ENCODE results near the gene ALKBH5.

ALKBH5 gene

GRCh38 chr17:18183334-18184142 lies at the start of gene ALKBH5:
Gene ALKBH5, plus strand, starts transcription at chr17:18183828. Its CDS starts 416 bp downstream, at chr17:18184244.
- no peaks in the 10 kb centered on the region for H3K27me3 ChIP-seq
- peaks cover 20% of the 10 kb centered on the region for H3K36me3 ChIP-seq
- peaks cover 50% of the 10 kb centered on the region for H3K4me1 ChIP-seq
- H3K27ac ChIP-seq: peak within 1 kb of the TSS; percentile 97
- TF ChIP-seq Cebpa-rat (IDR thresholded peaks at IDR 0.05): no peak
- H3K9me3 ChIP-seq: no peaks in the 10 kb centered on the region
- H3K9ac ChIP-seq: peak within 1 kb of the TSS; percentile 95
- H3K4me3 ChIP-seq: peak within 1 kb of the TSS; percentile 86
- peak within 1 kb of the TSS; percentile 86 for H3K4me2 ChIP-seq
- peaks cover 47% of the 10 kb centered on the region for H4K20me1 ChIP-seq

- no peak overlapping the region for H3K27ac ChIP-seq
- no peaks in the 10 kb centered on the region for H4K20me1 ChIP-seq
- no peak overlapping the region for H3K4me2 ChIP-seq
- no peaks in the 10 kb centered on the region for H3K9me3 ChIP-seq
- H3K9ac ChIP-seq: no peak overlapping the region
- H3K4me3 ChIP-seq: no peak overlapping the region
- H3K4me1 ChIP-seq: peaks cover 6% of the 10 kb centered on the region; the same call in 1 of the 2 replicates
- no peak for TF ChIP-seq Cebpa-rat (IDR thresholded peaks at IDR 0.05)
- H3K36me3 ChIP-seq: no peaks in the 10 kb centered on the region
- no peaks in the 10 kb centered on the region for H3K27me3 ChIP-seq
Observed at GRCh38 chr17:18136357-18136756, 47.3 kb upstream of the ALKBH5 start.

- no peak for TF ChIP-seq Cebpa-rat (IDR thresholded peaks at IDR 0.05)
- no peak overlapping the region for H3K9ac ChIP-seq
- H3K27me3 ChIP-seq: no peaks in the 10 kb centered on the region
- H3K4me3 ChIP-seq: no peak overlapping the region
- no peak overlapping the region for H3K27ac ChIP-seq
- no peaks in the 10 kb centered on the region for H3K36me3 ChIP-seq
- no peaks in the 10 kb centered on the region for H3K4me1 ChIP-seq
- no peak overlapping the region for H3K4me2 ChIP-seq
- H3K9me3 ChIP-seq: no peaks in the 10 kb centered on the region
- H4K20me1 ChIP-seq: no peaks in the 10 kb centered on the region
Observed at GRCh38 chr17:18138065-18138749, 45.4 kb upstream of the ALKBH5 start.

- Histone ChIP-seq H3K9me3 (no peaks in the 10 kb centered on the region), H3K9ac (no peak overlapping the region), H3K36me3 (no peaks in the 10 kb centered on the region), H3K27me3 (no peaks in the 10 kb centered on the region), H3K4me3 (no peak overlapping the region), H3K4me2 (no peak overlapping the region), H3K27ac (no peak overlapping the region), H4K20me1 (no peaks in the 10 kb centered on the region), H3K4me1 (peaks cover 3% of the 10 kb centered on the region)
- TF ChIP-seq Cebpa-rat (IDR thresholded peaks at IDR 0.05): no peak
Observed at GRCh38 chr17:18139092-18139491, 44.5 kb upstream of the ALKBH5 start.

- Histone ChIP-seq H3K27ac (no peak overlapping the region), H4K20me1 (no peaks in the 10 kb centered on the region), H3K9ac (no peak overlapping the region), H3K27me3 (no peaks in the 10 kb centered on the region), H3K4me1 (peaks cover 7% of the 10 kb centered on the region), H3K4me3 (no peak overlapping the region), H3K9me3 (no peaks in the 10 kb centered on the region), H3K4me2 (no peak overlapping the region), H3K36me3 (no peaks in the 10 kb centered on the region)
- TF ChIP-seq Cebpa-rat (IDR thresholded peaks at IDR 0.05): no peak
Observed at GRCh38 chr17:18139498-18139897, 44.1 kb upstream of the ALKBH5 start.

- H4K20me1 ChIP-seq: no peaks in the 10 kb centered on the region
- TF ChIP-seq Cebpa-rat (IDR thresholded peaks at IDR 0.05): no peak
Observed at GRCh38 chr17:18139949-18140348, 43.7 kb upstream of the ALKBH5 start.

GRCh38 chr17:18140648-18141047 lies 43.0 kb upstream of the ALKBH5 start:
- no peak overlapping the region for H3K9ac ChIP-seq

More at GRCh38 chr17:18139949-18140348, 43.7 kb upstream of the ALKBH5 start:
- Histone ChIP-seq H3K36me3 (no peaks in the 10 kb centered on the region), H3K27ac (no peak overlapping the region), H3K9ac (no peak overlapping the region), H3K27me3 (no peaks in the 10 kb centered on the region), H3K4me3 (no peak overlapping the region), H3K4me1 (peaks cover 11% of the 10 kb centered on the region), H3K4me2 (no peak overlapping the region), H3K9me3 (no peaks in the 10 kb centered on the region)

GRCh38 chr17:18141210-18141803 lies 42.3 kb upstream of the ALKBH5 start:
- Histone ChIP-seq H3K4me2 (no peak overlapping the region), H3K27me3 (no peaks in the 10 kb centered on the region), H3K4me1 (peaks cover 13% of the 10 kb centered on the region), H3K36me3 (no peaks in the 10 kb centered on the region), H3K9me3 (no peaks in the 10 kb centered on the region), H3K27ac (no peak overlapping the region), H3K4me3 (no peak overlapping the region), H3K9ac (no peak overlapping the region), H4K20me1 (no peaks in the 10 kb centered on the region)
- TF ChIP-seq Cebpa-rat (IDR thresholded peaks at IDR 0.05): no peak

More at GRCh38 chr17:18140648-18141047, 43.0 kb upstream of the ALKBH5 start:
- H3K4me3 ChIP-seq: no peak overlapping the region
- H3K4me1 ChIP-seq: peaks cover 13% of the 10 kb centered on the region
- TF ChIP-seq Cebpa-rat (IDR thresholded peaks at IDR 0.05): no peak
- no peaks in the 10 kb centered on the region for H3K36me3 ChIP-seq
- no peaks in the 10 kb centered on the region for H3K9me3 ChIP-seq
- no peaks in the 10 kb centered on the region for H4K20me1 ChIP-seq
- no peak overlapping the region for H3K4me2 ChIP-seq
- no peak overlapping the region for H3K27ac ChIP-seq
- H3K27me3 ChIP-seq: no peaks in the 10 kb centered on the region

GRCh38 chr17:18142417-18142816 lies 41.2 kb upstream of the ALKBH5 start:
- no peak for TF ChIP-seq Cebpa-rat (IDR thresholded peaks at IDR 0.05)

More at GRCh38 chr17:18142417-18142816, 41.2 kb upstream of the ALKBH5 start:
- Histone ChIP-seq H3K36me3 (no peaks in the 10 kb centered on the region), H3K4me2 (no peak overlapping the region), H3K9ac (no peak overlapping the region), H3K4me1 (peaks cover 13% of the 10 kb centered on the region), H3K9me3 (no peaks in the 10 kb centered on the region), H3K4me3 (no peak overlapping the region), H4K20me1 (no peaks in the 10 kb centered on the region), H3K27me3 (no peaks in the 10 kb centered on the region), H3K27ac (no peak overlapping the region)

All from BLaER1 (cell line).